Stimulated activated CD4-positive, alpha-beta T cell treated with anti-CD3 and anti-CD28 coated beads, Interleukin-4, amount 100 ng/mL, for 4 hours (primary cell): ENCODE data around the gene N4BP3.
"Not testable (repeated sequence)": the region's sequence is repeated elsewhere in the genome, so short reads cannot be mapped to it uniquely, and the experiment has no call there.

ENCODE experiments used
- DNase-seq, 2 experiments: peaks; one replicate each; pipeline ENCODE4 v3.0.0-alpha.2; 2020

Gene N4BP3, protein sequence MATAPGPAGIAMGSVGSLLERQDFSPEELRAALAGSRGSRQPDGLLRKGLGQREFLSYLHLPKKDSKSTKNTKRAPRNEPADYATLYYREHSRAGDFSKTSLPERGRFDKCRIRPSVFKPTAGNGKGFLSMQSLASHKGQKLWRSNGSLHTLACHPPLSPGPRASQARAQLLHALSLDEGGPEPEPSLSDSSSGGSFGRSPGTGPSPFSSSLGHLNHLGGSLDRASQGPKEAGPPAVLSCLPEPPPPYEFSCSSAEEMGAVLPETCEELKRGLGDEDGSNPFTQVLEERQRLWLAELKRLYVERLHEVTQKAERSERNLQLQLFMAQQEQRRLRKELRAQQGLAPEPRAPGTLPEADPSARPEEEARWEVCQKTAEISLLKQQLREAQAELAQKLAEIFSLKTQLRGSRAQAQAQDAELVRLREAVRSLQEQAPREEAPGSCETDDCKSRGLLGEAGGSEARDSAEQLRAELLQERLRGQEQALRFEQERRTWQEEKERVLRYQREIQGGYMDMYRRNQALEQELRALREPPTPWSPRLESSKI

DNA sequence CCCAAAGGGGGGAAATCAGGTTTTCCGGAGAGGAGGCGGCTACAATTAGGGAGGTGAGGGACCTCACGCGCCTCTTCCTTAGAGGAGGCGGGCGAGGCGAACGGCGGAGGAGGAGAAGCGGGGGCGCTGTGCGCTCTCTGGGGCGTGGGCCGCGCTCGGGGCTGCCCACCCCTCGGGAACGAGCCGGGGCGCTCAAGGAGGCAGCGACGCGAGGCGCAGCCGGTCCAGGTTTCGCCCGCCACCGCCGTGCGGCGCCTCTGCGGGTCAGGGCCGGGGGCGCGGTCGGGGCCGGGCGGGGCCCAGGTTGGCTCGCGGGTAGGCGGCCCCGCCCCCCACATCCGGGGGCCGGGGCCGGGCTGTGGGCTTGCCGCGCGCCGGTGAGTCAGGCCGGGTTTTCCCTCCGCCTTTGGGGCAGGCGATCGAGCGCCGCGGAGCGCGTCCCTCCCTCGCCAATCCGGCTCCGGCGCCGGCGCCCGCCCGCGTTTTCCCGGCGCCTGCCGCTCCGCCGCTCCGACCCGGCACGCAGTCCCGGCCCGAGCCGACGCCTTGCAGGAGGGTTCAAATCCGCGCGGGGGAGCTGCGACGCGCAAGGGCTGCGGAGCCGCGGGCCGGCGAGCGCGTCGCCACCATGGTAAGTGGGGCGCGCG, at the start of gene N4BP3:
N4BP3 (plus strand) TSS at position 392 of the 647 bp plus-strand sequence. CDS start 6,052 bp downstream, outside the sequence.
- peak; percentile 86 for DNase-seq

DNA sequence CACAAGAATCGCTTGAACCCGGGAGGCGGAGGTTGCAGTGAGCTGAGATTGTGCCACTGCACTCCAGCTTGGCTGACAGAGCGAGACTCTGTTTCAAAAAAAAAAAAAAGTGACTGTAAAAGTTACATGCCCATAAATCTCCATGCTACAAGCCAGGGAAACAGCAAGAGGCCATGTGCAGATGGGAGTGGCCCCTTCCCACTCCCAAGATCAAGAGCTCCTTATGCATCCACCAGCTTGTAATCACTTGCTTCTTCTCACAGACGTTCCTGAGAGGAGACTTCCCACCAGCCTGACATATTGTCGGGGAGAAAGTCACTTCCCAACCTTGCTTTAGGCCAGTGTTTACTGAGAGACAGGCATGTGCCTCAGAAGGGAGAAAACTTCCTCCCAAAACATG, 45.6 kb upstream of the N4BP3 start:
- DNase-seq = no peak

DNA sequence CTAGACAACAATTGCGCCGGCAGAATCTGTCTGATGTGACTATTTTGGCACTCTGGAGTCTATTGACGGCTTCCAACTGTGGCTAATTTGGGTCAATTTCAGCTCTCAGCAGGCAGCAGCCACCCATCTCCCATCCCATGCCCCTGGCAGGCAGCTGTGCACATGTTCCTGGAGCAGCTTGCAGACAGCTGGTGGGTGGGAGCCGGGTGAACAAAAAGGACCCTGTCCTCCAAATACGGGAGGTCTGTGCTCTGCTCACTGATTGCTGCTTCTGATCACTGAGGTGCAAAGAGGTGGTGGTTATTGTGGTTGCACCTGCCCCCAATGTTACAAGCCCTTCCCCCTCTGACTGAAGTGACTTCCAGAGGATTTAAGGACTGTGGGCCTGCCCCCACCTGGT, 45.0 kb upstream of the N4BP3 start:
- no peak for DNase-seq

DNA sequence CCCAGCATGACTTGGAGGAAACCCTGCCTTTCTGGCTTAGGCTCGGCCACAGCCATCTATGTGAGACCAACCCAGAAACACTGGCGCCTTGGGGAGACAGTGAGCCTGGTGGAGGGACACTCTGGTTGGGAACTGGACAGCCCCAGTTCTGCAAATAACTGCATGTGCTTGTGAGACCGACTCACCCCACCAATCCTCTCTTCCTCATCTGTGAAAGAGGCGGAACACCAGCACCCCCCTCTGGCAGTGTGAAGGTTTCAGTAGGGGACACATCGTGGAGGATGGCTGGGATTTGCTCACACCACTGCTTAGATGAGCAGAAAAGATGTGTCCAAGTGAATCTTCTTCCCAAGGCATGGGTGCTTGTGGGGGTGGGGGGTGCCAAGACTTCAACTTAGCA, 43.4 kb upstream of the N4BP3 start:
- peak in 1 of 2 experiments; percentile 10 for DNase-seq

DNA sequence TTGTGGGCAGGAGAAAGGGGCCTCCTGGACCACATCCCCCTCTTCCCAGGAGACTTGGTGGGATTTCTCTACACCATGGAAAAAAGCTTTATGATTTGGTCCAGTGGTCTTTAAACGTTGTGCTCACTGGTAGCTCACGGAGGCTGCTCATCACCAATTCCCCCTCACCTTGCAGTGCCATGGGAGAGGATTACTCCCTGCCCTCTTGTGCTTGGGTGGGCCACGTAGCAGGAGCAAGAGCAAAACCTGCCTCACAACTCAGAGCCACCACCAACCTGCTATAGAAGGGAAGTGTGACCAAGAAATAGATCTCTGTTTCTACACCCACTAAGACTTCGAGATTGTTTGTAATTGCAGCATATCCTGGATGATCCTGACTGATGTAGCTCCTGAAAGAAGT, 42.2 kb upstream of the N4BP3 start:
- DNase-seq = no peak

DNA sequence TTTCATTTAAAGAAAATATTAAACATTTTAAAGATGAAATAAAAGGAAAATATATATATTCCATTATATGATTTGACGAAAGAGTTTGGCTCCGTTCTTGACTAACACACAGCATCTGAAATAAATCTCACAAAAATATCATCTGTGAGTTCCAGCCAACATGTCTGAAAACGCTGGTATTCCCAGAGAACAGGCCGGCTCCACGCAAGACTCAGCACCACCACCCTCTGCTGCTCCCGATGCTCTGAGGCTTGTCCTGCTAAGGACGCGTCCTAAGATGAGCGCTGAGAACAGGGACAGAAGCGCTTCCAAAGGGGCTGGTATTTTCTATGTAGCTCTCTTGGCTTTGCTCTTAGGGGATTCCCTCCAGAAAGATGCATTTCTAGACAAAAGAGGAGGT, 40.6 kb upstream of the N4BP3 start:
- DNase-seq = no peak

DNA sequence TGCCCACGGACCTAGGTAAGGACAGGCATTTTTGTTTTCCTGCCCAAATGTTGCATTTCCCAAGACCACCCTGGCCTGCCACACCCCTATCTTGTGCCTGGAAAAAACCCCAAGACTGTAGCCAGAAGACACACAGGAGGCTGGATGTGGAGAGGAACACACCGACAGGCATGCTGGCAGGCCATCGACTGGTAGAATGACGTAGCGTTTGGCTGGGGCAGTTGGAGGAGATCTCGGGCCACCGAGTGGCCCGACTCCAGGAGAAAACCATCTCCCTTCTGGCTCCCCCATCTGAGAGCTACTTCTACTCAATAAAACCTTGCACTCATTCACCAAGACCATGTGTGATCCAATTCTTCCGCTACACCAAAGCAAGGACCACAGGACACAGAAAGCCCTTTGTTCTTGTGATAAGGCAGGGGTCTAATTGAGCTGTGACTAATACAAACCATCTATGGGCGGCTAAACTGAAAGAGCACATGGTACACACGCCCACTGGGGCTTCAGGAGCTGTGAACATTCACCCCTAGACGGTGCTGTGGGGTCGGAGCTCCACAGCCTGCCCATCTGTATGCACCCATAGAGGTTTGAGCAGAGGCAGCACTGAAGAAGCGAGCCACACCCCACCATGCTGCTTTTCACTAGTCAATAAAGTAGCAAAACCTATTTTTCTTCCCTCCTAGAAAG, 38.9 kb upstream of the N4BP3 start:
- DNase-seq = peak in 1 of 2 experiments; percentile 6

DNA sequence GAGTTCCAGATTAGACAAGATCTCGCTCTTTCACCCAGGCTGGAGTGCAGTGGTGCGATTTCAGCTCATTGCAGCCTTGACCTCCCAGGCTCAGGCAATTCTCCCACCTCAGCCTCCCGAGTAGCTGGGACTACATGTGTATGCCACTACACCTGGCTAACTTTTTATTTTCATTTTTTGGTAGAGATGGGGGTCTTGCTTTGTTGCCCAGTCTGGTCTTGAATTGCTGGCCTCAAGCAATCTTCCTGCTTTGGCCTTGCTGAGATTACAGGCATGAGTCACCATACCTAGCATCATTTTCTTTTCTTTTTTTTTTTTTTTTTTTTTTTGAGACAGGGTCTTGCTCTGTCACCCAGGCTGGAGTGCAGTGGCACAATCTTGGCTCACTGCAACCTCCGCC, 36.4 kb upstream of the N4BP3 start:
- not testable (repeated sequence) for DNase-seq

DNA sequence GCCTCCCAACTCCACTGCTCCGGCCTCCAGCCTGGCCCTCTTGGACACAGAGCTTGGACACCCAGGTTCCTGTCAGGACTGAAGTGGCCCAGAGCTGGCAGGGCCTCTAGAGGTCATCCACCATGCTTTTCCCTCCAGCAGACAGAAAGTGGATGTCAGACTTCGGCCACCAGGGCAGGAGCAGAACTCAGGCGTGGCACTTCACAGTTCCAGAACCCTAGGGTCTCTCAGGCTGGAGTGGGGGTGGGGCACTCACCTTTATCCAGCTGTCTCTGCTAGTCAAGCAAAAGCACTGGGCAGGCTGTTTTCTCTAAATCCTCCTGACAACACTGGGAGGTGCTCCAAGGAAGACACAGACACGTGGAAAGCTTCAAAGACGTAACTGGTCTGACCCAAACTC, 35.6 kb upstream of the N4BP3 start:
- DNase-seq = no peak

DNA sequence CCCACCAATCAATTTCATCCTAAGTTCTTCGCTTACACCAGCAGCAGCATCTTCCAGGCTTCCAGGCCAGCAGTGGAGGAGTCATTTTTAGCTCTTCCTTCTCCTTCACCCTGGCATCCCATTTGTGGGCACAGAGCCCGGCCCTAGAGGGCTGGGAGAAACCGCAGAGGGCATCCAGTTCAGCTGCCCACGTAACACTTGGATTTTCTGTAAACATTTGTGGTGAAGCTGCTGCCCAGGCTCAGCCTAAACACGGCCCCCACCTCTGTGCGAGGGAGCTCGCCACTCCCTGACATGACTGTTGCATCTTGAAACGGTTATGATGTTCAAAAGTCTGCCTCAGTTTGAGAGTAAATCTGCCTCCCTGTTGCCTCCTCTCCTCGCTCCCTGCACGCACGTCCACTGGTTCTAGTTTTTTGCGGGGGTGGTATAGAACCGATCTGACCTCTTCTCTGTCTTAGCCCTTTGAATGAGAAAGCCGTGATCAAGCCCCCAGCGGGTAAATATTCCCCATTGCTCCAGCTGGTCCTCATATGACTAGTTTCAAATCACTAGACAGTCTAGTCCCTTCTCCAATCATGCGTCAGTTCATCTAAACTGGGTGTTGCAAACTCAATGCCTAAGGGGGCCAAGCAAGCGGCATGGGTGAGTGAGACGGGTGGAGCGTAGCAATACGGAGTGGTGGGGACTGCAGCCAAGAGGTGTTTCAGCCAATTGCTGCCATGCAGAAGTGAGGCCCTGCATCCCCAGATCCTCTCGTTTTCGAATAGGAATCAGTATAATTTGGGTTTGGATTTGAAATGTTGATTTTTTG, 34.9 kb upstream of the N4BP3 start:
- DNase-seq = no peak

DNA sequence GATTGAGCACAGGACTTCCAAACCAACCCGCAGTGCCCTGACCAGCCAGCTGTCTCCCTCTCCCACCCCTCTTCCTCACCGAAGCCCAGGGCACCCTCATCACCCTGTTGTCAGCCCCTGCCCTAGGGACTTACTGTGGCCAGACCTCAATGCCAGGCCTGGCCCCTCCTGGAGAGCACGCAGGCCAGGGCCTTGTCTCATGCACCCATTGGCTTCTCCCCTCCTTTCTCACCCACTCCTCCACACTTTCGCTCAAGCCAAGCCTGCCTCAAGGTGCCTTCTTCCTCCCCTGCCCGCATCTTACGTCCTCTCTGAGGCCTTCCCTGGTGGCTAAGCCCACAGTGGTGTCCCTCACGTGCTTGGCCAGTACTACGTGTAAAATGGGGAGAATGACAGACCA, 33.3 kb upstream of the N4BP3 start:
- DNase-seq = no peak

DNA sequence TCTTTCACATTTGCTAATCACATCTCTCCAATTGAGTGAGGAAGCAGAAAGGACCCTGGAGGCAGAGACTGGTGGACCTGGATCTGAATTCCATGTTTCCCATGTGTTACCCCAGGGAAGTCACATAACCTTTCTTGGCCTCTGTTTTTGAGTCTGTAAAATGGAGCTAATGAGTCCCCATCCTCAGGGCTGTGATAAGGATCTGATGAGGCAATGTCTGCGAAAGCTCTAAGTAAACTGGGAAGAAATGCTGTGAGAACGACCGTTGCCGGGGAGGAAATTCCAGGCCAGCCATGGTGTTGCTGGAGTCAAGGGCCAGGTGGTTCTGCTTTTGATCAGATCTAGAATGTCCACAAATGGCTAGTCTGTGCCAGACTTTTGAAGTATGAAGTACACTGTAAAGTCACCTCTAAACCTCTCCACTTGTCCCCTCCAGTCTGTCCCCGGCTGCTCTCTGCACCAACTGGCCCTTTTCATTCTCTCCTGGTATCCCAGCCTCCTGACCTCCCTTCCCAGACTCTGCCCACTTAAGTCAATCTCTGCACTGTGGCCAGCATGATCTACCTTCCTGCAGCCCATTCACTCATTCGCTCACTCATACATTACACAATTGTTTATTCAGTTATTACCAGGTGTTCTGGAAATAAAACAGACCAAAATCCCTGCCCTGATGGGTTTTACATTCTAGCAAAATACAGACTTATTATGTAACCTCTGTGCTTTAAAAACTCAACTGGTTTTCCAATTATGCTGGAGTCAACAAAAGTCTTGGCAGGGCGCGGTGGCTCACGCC, 32.5 kb upstream of the N4BP3 start:
- no peak for DNase-seq

DNA sequence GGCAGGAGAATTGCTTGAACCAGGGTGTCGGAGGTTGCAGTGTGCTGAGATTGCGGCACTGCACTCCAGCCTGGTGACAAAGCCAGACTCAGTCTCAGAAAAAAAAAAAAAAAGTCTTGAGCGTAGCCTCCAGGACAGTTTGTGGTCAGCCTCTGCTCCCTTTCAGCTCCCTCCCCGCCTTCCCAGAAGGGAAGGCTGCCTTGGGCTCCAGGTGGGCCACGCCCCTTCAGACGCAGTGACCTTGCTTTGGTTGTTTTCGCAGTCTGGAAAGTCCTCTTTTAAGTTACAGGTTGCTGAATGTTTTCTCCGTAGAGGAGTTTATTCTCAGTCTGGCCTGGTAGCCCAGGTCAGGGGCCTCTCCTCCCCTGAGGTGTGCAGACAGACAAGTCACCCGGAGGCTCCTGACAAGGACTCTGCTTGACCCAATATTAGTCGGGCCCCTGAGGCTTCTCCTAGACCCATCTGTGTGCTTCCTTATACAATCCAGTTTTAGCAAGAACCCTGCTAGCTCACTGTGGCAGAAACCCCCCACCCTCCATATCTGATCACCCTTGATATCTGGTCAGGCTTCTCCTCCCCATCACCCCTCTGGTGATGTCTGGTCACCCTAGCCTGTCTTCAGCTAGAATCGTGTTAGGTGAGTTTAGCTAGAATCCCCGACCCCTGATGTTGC, 31.6 kb upstream of the N4BP3 start:
- no peak for DNase-seq

DNA sequence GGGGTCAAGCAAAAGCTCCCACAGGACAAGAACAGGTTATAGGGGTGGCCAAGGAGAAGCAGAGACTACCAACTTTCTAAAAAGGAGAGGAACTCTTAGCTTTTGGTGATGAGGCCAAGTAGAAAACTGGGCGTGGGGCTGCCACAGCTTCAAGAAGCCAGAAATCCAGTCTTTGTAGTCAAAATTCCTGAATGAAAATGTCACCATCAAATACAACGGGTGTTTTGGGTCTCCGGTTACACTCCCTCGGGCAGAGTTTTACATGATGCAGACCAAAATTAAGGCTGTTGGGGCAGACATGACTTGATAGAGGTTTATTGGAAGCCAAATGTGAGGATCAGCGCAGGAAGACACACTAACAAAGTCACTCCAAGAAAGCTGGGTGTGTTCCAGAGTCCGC, 29.4 kb upstream of the N4BP3 start:
- DNase-seq = no peak

DNA sequence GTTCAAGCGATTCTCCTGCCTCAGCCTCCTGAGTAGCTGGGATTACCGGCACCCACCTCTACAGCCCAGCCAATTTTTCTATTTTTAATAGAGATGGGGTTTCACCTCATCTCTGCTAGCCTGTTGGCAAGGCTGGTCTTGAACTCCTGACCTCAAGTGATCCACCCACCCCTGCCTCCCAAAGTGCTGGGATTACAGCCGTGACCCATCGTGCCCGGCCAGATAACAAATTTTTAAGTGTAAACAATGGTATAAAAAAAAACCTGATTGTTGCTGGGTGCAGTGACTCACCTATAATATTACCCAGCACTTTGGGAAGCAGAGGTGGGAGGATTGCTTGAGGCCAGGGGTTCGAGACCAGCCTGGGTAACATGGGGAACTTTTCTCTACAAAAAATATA, 28.0 kb upstream of the N4BP3 start:
- no peak for DNase-seq

DNA sequence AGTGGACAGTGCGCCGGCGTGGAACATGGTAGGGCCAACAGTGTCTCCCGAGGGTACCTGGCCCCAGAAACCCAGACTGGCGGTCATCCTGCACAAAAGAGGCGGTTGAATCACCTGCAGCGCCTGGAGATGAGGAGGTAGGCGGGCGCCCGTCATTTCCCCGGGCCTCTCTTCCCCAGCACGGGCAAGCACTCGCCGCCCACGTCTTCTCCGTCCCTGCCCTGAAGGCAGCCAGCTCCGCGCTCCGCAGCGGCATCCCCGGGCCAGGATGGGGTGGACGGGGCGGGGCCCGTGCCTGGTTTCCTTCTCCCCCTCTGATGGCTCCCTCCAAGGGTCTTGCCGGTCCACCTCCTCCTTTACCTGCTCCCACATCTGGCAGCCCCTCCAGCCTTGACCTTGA, 27.1 kb upstream of the N4BP3 start:
- no peak for DNase-seq

DNA sequence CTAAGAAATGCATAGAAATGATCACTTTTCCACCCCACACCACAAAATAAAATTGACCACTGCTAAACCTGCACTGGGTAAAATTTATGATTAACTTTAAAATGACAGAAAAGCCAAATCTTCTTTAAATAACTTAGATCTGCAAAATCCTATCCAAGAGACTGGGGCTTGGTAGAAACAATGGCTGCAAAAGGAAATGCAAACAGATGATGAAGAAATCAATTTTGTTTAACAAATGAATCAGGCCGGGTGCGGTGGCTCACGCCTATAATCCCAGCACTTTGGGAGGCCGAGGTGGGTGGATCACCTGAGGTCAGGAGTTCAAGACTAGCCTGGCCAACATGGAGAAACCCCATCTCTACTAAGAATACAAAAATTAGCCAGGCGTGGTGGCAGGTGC, 26.1 kb upstream of the N4BP3 start:
- DNase-seq = not testable (repeated sequence)

DNA sequence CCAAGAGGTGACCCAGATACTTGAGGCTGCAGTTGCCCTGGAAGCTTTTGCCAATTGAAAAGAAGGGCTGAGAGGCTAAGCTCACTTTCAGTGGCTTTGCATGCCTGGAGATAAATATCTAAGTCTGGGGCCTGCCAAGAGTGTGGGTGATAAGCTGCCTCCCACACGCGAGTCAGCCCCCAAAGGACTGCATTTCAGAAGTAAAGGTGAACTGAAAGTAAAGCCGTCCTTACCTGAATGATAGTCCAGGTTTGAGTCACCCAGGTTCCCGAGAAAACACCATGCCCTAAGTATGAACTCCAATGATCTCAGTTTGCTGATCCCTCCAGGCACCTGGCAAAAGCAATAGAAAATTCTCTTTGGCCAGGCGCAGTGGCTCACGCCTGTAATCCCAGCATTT, 22.5 kb upstream of the N4BP3 start:
- no peak for DNase-seq

DNA sequence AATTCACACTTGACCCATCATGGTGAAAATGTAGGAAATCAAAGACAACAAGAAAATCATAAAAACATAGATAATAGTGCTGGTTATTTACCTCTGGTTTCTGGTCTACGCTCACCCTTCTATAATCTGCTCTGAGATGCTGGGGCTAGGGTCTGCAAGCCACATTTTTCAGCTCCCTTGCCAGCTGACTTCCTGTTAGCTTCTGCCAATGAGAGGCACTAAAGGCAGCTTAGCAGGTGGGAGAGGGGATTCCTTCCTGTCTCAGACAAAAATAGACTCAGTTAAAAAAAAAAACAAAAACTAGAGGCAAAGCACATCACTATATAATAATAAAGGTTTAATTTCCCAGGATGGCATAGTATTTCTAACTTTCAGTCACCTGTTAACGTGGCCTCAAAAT, 20.2 kb upstream of the N4BP3 start:
- DNase-seq = no peak

DNA sequence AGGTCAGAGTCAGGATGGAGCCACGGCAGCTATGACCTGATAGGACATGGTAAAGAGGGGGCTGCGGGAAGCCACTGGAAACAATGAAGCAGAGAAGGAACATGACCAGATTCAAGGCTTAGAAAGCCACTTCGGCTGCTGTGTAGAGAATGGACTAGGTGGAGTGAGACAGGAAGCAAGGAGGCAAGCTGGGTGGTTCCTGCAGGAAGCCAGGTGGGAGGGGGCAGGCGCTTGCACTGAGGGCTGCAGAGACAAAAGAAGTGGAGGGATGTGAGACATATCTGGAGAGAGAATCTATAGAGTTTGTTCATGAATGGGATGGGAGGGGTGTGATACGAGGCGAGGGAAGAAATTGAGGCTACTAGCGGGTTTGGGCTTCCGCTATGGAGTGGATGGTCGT, 19.0 kb upstream of the N4BP3 start:
- DNase-seq = no peak

DNA sequence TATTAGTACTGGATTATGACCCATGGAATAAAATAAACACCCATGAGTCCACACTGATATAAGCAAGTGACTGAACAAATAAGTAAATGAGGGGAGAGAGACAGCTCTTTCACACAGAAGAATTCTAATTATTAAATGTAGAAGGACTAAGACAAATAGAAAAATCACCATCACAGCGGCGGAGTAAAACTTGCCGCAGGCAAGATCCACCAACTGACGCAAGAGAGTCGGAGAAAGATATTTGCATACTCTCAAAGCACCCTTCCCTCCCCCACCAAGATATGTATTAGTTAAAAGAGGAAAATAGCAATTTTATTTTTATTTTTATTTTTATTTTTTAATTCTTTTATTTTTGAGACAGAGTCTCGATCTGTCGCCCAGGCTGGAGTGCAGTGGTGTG, 14.6 kb upstream of the N4BP3 start:
- DNase-seq = no peak
